ENCODE results near the gene SEPTIN1.
"Not testable (repeated sequence)": the region's sequence is repeated elsewhere in the genome, so short reads cannot be mapped to it uniquely, and the experiment has no call there.

Gene SEPTIN1

DNA sequence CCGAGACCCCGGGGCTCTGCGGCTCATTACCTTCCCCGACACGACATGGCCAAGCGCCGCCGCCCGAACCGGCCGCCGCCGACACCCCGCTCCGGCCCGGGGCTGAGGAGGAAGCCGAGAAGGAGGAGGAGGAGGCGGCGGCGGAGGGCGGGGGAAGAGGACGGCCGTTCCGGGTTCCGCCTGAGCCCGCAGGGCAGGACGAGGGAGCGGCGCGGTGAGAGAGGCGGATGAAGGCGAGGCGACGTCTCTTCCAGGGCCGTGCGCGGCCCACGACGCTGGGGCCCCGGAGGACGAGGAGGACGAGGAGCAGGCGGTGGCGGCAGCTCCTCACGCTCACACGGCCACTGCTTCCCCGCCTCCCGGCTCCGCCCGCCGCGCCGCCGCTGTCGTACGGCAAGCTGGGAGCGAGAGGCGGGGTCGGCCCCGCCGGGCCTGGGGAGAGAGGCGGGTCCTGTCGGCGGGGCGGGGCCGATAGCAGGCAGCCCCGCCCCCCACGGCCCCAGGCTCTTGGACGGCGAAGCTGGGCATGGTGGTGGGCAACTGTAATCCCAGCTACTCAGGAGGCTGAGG is 47.2 kb downstream of the SEPTIN1 start:
- H3K27ac ChIP-seq (replicated peaks; ENCODE audit: low read length), result peak overlapping the region; percentile 92
- H3K27me3 ChIP-seq (ENCODE audit: control insufficient read depth in 3 of 3, insufficient read depth in 3 of 3, low read depth in 1 of 3, low read length in 3 of 3); H2AK5ac ChIP-seq (ENCODE audit: low read depth, low read length); H3K4me1 ChIP-seq (ENCODE audit: control insufficient read depth in 2 of 2, insufficient read depth in 1 of 2, low read depth in 1 of 2, low read length in 2 of 2); H4K8ac ChIP-seq (ENCODE audit: low read depth, low read length); H2BK5ac ChIP-seq (ENCODE audit: low read length); H2BK15ac ChIP-seq (ENCODE audit: low read length); H2BK120ac ChIP-seq (ENCODE audit: low read depth, low read length); H3K9me3 ChIP-seq (replicated peaks in 1 of 2; ENCODE audit: control insufficient read depth in 2 of 2, insufficient read depth in 1 of 2, low read depth in 1 of 2, low read length in 2 of 2); H3K79me1 ChIP-seq (ENCODE audit: low read depth, low read length); H3K36me3 ChIP-seq (replicated peaks in 1 of 2; ENCODE audit: control insufficient read depth in 2 of 2, insufficient read depth in 2 of 2, low read length in 2 of 2); H3K4ac ChIP-seq (ENCODE audit: low read length); H4K91ac ChIP-seq (ENCODE audit: low read depth, low read length, poor library complexity); H2BK12ac ChIP-seq (ENCODE audit: low read length): not testable (repeated sequence)
- peak overlapping the region; percentile 82 for H3K14ac ChIP-seq (ENCODE audit: low read length)
- H3K4me3 ChIP-seq (ENCODE audit: low read length in 2 of 2), result peak overlapping the region; percentile 83
- peak overlapping the region; percentile 89 for H3K23ac ChIP-seq (ENCODE audit: low read depth, low read length, poor library complexity)
- peak overlapping the region; percentile 94 for H3K9ac ChIP-seq (ENCODE audit: low read depth, low read length, poor library complexity)
- peak overlapping the region; percentile 92 for H2AFZ ChIP-seq (ENCODE audit: low read length)
- no CpG with 5 or more reads among the region's 70 CpGs for WGBS, 2 donors (ENCODE audit: extremely low coverage in 2 of 2, insufficient read length in 2 of 2, insufficient replicate concordance in 1 of 2)
- peak overlapping the region; percentile 98 for H3K18ac ChIP-seq (ENCODE audit: low read length)
- DNase-seq (ENCODE audit: low spot score), result peak; percentile 66
- H3K4me2 ChIP-seq (ENCODE audit: insufficient read depth, low read length, poor library complexity, severe bottlenecking), result peak overlapping the region; percentile 25

DNA sequence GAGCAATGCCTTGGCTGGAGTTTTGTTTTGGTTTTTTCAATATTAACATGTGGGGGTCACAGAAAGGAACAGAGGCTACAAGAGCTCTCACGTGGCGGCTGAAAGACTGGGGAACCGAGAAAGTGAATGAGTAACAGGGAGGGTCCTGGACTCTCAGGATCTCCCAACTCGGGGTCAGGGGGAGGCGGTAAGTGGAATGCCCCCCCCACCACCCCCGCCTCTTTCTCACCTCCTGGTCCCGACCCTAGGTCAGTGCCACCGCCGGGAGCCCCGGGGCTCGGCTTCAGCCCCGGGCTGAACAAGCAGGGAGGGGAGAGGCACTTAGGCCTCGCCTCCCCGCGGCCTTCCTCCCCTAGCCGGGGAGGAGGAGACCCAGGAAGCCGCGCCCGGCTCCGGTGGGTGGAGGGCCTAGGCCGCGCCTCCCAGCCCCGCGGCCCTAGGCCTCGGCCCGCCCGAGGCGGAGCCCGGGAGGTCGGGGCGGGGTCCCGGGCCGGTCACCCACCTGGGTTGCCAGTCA is 47.8 kb downstream of the SEPTIN1 start:
- not testable (repeated sequence) for H3K4ac ChIP-seq (ENCODE audit: low read length); H2BK5ac ChIP-seq (ENCODE audit: low read length); H3K4me1 ChIP-seq (ENCODE audit: control insufficient read depth in 2 of 2, insufficient read depth in 1 of 2, low read depth in 1 of 2, low read length in 2 of 2); H2BK15ac ChIP-seq (ENCODE audit: low read length); H2AFZ ChIP-seq (ENCODE audit: low read length); H3K9ac ChIP-seq (ENCODE audit: low read depth, low read length, poor library complexity); H2BK12ac ChIP-seq (ENCODE audit: low read length); H2AK5ac ChIP-seq (ENCODE audit: low read depth, low read length); H3K18ac ChIP-seq (ENCODE audit: low read length); H3K14ac ChIP-seq (ENCODE audit: low read length); H2BK120ac ChIP-seq (ENCODE audit: low read depth, low read length); H3K27me3 ChIP-seq (ENCODE audit: control insufficient read depth in 3 of 3, insufficient read depth in 3 of 3, low read depth in 1 of 3, low read length in 3 of 3); H4K8ac ChIP-seq (ENCODE audit: low read depth, low read length); H3K23ac ChIP-seq (ENCODE audit: low read depth, low read length, poor library complexity); H3K79me1 ChIP-seq (ENCODE audit: low read depth, low read length); H3K9me3 ChIP-seq (replicated peaks in 1 of 2; ENCODE audit: control insufficient read depth in 2 of 2, insufficient read depth in 1 of 2, low read depth in 1 of 2, low read length in 2 of 2); H3K27ac ChIP-seq (replicated peaks; ENCODE audit: low read length); H3K36me3 ChIP-seq (replicated peaks in 1 of 2; ENCODE audit: control insufficient read depth in 2 of 2, insufficient read depth in 2 of 2, low read length in 2 of 2); H4K91ac ChIP-seq (ENCODE audit: low read depth, low read length, poor library complexity)
- peak overlapping the region; percentile 25 for H3K4me2 ChIP-seq (ENCODE audit: insufficient read depth, low read length, poor library complexity, severe bottlenecking)
- WGBS, 2 donors (ENCODE audit: extremely low coverage in 2 of 2, insufficient read length in 2 of 2, insufficient replicate concordance in 1 of 2), result no CpG with 5 or more reads among the region's 33 CpGs
- peak overlapping the region; percentile 79 to 83 for H3K4me3 ChIP-seq (ENCODE audit: low read length in 2 of 2)
- peak; percentile 70 for DNase-seq (ENCODE audit: low spot score)

Small RNA genes lying within 50 kb of the gene (small RNA-seq; reads per million reads assigned to genes)
- 3.9 reads per million, percentile 6 among the genes with 10 or more reads in this experiment for gene RF00406 (ENCODE audit: insufficient read depth)
